HepG2 (cell line): ENCODE results near the gene GDPD1. TPM values are rescaled to one million over a fixed set of nuclear protein-coding genes. Genes with fewer than 3 reads are reported as not detected.

Experiments
- ARID3A ChIP-seq: IDR thresholded peaks from 2 replicates; pipeline ENCODE4 v1.6.1; 2012; ENCODE audit warnings: low read depth, low read length, improper control_type of control experiment
- CREB1 ChIP-seq, 2 experiments: fragments of 450-650 bp in 1 of 2; IDR thresholded peaks; 2 replicates each; pipeline ENCODE4 v1.6.1; 2016 to 2017; ENCODE audit warnings: control low read depth in 1 of 2, mild to moderate bottlenecking in 1 of 2, missing compliant biosample characterization in 1 of 2, missing genetic modification characterization in 1 of 2
- CTCF ChIP-seq: sonication (generic); formaldehyde crosslinking; IDR thresholded peaks from 2 replicates; pipeline ENCODE4 v1.5.0; 2020; ENCODE audit warnings: mild to moderate bottlenecking, missing genetic modification reagents, moderate library complexity
- DPF2 ChIP-seq: sonication (generic); formaldehyde crosslinking; IDR thresholded peaks from 2 replicates; pipeline ENCODE4 v1.4.0; 2020; ENCODE audit warnings: mild to moderate bottlenecking, low read depth, missing genetic modification reagents, borderline replicate concordance
- DRAP1 ChIP-seq: IDR thresholded peaks from 2 replicates; pipeline ENCODE4 v1.6.1; 2016; ENCODE audit warnings: missing genetic modification reagents, missing compliant biosample characterization
- FOXA3 ChIP-seq: IDR thresholded peaks from 2 replicates; pipeline ENCODE4 v1.6.1; 2016; ENCODE audit warnings: missing genetic modification reagents, missing compliant biosample characterization
- GTF3A ChIP-seq: sonication (generic); formaldehyde crosslinking; conservative IDR thresholded peaks from 2 replicates; pipeline ENCODE4 v1.4.0; 2020; ENCODE audit warnings: mild to moderate bottlenecking, missing genetic modification reagents
- JUN ChIP-seq: sonication (generic); formaldehyde crosslinking; IDR thresholded peaks from 2 replicates; pipeline ENCODE4 v1.4.0; 2020; ENCODE audit warnings: mild to moderate bottlenecking, missing genetic modification reagents
- PHF21A ChIP-seq: sonication (generic); formaldehyde crosslinking; IDR thresholded peaks from 2 replicates; pipeline ENCODE4 v1.5.0; 2020; ENCODE audit warnings: mild to moderate bottlenecking, missing genetic modification reagents
- RAD21 ChIP-seq: fragments of 450-650 bp; formaldehyde crosslinking; IDR thresholded peaks from 2 replicates; pipeline ENCODE4 v1.5.0; 2020; ENCODE audit warnings: mild to moderate bottlenecking
- SOX5 ChIP-seq: IDR thresholded peaks from 2 replicates; pipeline ENCODE4 v1.6.1; 2016; ENCODE audit warnings: borderline replicate concordance
- SOX6 ChIP-seq, 2 experiments: fragments of 450-650 bp in 1 of 2; sonication (generic) in 1 of 2; formaldehyde crosslinking in 1 of 2; IDR thresholded peaks; 2 replicates each; pipeline versions ENCODE4 v1.4.0 to v1.6.1; 2017 to 2020; ENCODE audit warnings: antibody characterized with exemption in 1 of 2, mild to moderate bottlenecking in 1 of 2, missing genetic modification reagents in 1 of 2
- SP4 ChIP-seq: sonication (generic); formaldehyde crosslinking; IDR thresholded peaks from 2 replicates; pipeline ENCODE4 v1.8.1; 2023; ENCODE audit warnings: mild to moderate bottlenecking, missing genetic modification reagents
- TBP ChIP-seq: sonication (generic); formaldehyde crosslinking; IDR thresholded peaks from 2 replicates; pipeline ENCODE4 v1.5.0; 2020; ENCODE audit warnings: missing genetic modification reagents
- ZBTB3 ChIP-seq: sonication (generic); formaldehyde crosslinking; IDR thresholded peaks from 2 replicates; pipeline ENCODE4 v1.4.0; 2020; ENCODE audit warnings: low read depth, mild to moderate bottlenecking, moderate library complexity, missing genetic modification reagents, borderline replicate concordance
- ZBTB34 ChIP-seq: sonication (generic); formaldehyde crosslinking; IDR thresholded peaks from 2 replicates; pipeline ENCODE4 v1.8.0; 2022; ENCODE audit warnings: mild to moderate bottlenecking, missing genetic modification reagents
- ZNF101 ChIP-seq: sonication (generic); formaldehyde crosslinking; IDR thresholded peaks from 2 replicates; pipeline ENCODE4 v1.4.0; 2020; ENCODE audit warnings: mild to moderate bottlenecking, low read depth, missing genetic modification reagents, borderline replicate concordance
- ZNF264 ChIP-seq: sonication (generic); formaldehyde crosslinking; IDR thresholded peaks from 2 replicates; pipeline ENCODE4 v1.4.0; 2020; ENCODE audit warnings: missing genetic modification reagents
- ZNF510 ChIP-seq: sonication (generic); formaldehyde crosslinking; IDR thresholded peaks from 2 replicates; pipeline ENCODE4 v1.4.0; 2020; ENCODE audit warnings: low read depth, mild to moderate bottlenecking, missing genetic modification reagents
- ZNF784 ChIP-seq: sonication (generic); formaldehyde crosslinking; IDR thresholded peaks from 2 replicates; pipeline ENCODE4 v1.5.1; 2020; ENCODE audit warnings: missing genetic modification reagents, mild to moderate bottlenecking, borderline replicate concordance
- ZSCAN25 ChIP-seq: sonication (generic); formaldehyde crosslinking; IDR thresholded peaks from 2 replicates; pipeline ENCODE4 v1.8.0; 2022; ENCODE audit warnings: mild to moderate bottlenecking, missing genetic modification reagents
- ZSCAN5A ChIP-seq: sonication (generic); formaldehyde crosslinking; IDR thresholded peaks from 2 replicates; pipeline ENCODE4 v1.8.0; 2022; ENCODE audit warnings: mild to moderate bottlenecking, missing genetic modification reagents, borderline replicate concordance
- polyA plus RNA-seq, 8 experiments: library from polyadenylated mRNA; depleted of rRNA in 3 of 8; stranded (reverse) in 7 of 8; unstranded in 1 of 8; fragments of >200 nt; fragmentation: Illumina TruSeq in 4 of 8; extraction: Trizol in 4 of 8; gene quantifications; 2 replicates each; pipeline versions ENCODE4 v1.2.1 to v1.2.3, GENCODE V29; 2011 to 2016; ENCODE audit warnings: low read depth in 4 of 8, missing spikeins in 1 of 8, mixed read lengths in 1 of 8; ENCODE audit not compliant: insufficient read depth in 1 of 8
- total RNA-seq, 5 experiments: library from RNA; depleted of rRNA; stranded (reverse); fragments of >200 nt; fragmentation: Illumina TruSeq; extraction: Trizol; gene quantifications; 2 replicates each; pipeline ENCODE4 v1.2.3, GENCODE V29; 2016; ENCODE audit warnings: low read depth in 1 of 5

Gene GDPD1
- total and polyA plus RNA-seq, 2 of the 13 experiments (the other 11 are each of a cell fraction or from before 2014, with no cell fraction given): 6.0 to 7.7 TPM

- TF ChIP-seq FOXA3 (CRISPR knock-in tag): 0 out of 2 replicates have a peak, but pooled peaks have one; percentile 12
- TF ChIP-seq DPF2 (CRISPR knock-in tag): peak; percentile 62; the same call in 1 of the 2 replicates
- TF ChIP-seq TBP: no peak
- no peak for TF ChIP-seq SOX6 (IDR thresholded peaks at IDR 0.05)
- 0 out of 2 replicates have a peak, but pooled peaks have one; percentile 16 for TF ChIP-seq SOX6 (CRISPR knock-in tag; IDR thresholded peaks at IDR 0.05)
- no peak for TF ChIP-seq PHF21A (CRISPR knock-in tag)
- no peak for TF ChIP-seq CREB1 (IDR thresholded peaks at IDR 0.05)
- peak; percentile 37; the same call in 1 of the 2 replicates for TF ChIP-seq CREB1 (CRISPR knock-in tag; IDR thresholded peaks at IDR 0.05)
- TF ChIP-seq ZNF101 (CRISPR knock-in tag): 0 out of 2 replicates have a peak, but pooled peaks have one; percentile 34
- TF ChIP-seq DRAP1 (CRISPR knock-in tag): peak; percentile 34; the same call in 1 of the 2 replicates
- 0 out of 2 replicates have a peak, but pooled peaks have one; percentile 53 for TF ChIP-seq GTF3A
- peak; percentile 95 for TF ChIP-seq RAD21 (CRISPR knock-in tag)
- TF ChIP-seq ZSCAN5A: 0 out of 2 replicates have a peak, but pooled peaks have one; percentile 24
- TF ChIP-seq CTCF (CRISPR knock-in tag): peak; percentile 95
- no peak for TF ChIP-seq ZNF264
- no peak for TF ChIP-seq ZBTB3 (CRISPR knock-in tag)
- no peak for TF ChIP-seq ZSCAN25
- 0 out of 2 replicates have a peak, but pooled peaks have one; percentile 40 for TF ChIP-seq SP4 (CRISPR knock-in tag)
- no peak for TF ChIP-seq ZNF784 (CRISPR knock-in tag)
- peak; percentile 23; the same call in 1 of the 2 replicates for TF ChIP-seq JUN (CRISPR knock-in tag)
- 0 out of 2 replicates have a peak, but pooled peaks have one; percentile 37 for TF ChIP-seq ZNF510
- 0 out of 2 replicates have a peak, but pooled peaks have one; percentile 74 for TF ChIP-seq ZBTB34 (CRISPR knock-in tag)
- TF ChIP-seq SOX5 (CRISPR knock-in tag): 0 out of 2 replicates have a peak, but pooled peaks have one; percentile 43
- TF ChIP-seq ARID3A: peak; percentile 64; the same call in 1 of the 2 replicates
Measured at GRCh38 chr17:59311051-59311468, 90.7 kb downstream of the GDPD1 start (continued).
